ENCODE measurements around the gene GLRX3. TPM values are rescaled to one million over a fixed set of nuclear protein-coding genes. Genes with fewer than 3 reads are reported as not detected.

The GLRX3 gene
- total RNA-seq, 1 experiment from 2014 or later, result 79.8 TPM

- Mint-ChIP-seq H3K27me3 (ENCODE audit: unreplicated experiment) (no peaks in the 10 kb centered on the region), H3K36me3 (ENCODE audit: insufficient read depth, unreplicated experiment) (peaks cover 6% of the 10 kb centered on the region), H3K4me3 (ENCODE audit: low read depth, unreplicated experiment) (no peak overlapping the region), H3K27ac (ENCODE audit: unreplicated experiment) (no peak overlapping the region), H3K9me3 (ENCODE audit: low read depth, unreplicated experiment) (no peaks in the 10 kb centered on the region), H3K4me1 (ENCODE audit: low read depth, unreplicated experiment) (peaks cover 16% of the 10 kb centered on the region)
- no TSS peak for BruUV-seq (replicated peaks)
- TF ChIP-seq CTCF (IDR thresholded peaks at IDR 0.05; ENCODE audit: unreplicated experiment), result no peak
- intact Hi-C loops (cut with micrococcal nuclease; ENCODE audit: unreplicated experiment), result no loop called here
- DNase-seq, result no peak
- CTCF ChIA-PET, result no interaction called here
Observed at GRCh38 chr10:130146042-130146441, 9.9 kb downstream of the GLRX3 start.

- intact Hi-C loops (cut with micrococcal nuclease; ENCODE audit: unreplicated experiment), result no loop called here
- Mint-ChIP-seq H3K36me3 (ENCODE audit: insufficient read depth, unreplicated experiment) (peaks cover 20% of the 10 kb centered on the region), H3K4me1 (ENCODE audit: low read depth, unreplicated experiment) (no peaks in the 10 kb centered on the region), H3K27me3 (ENCODE audit: unreplicated experiment) (no peaks in the 10 kb centered on the region), H3K27ac (ENCODE audit: unreplicated experiment) (no peak overlapping the region), H3K9me3 (ENCODE audit: low read depth, unreplicated experiment) (peaks cover 3% of the 10 kb centered on the region), H3K4me3 (ENCODE audit: low read depth, unreplicated experiment) (no peak overlapping the region)
- no peak for TF ChIP-seq CTCF (IDR thresholded peaks at IDR 0.05; ENCODE audit: unreplicated experiment)
- CTCF ChIA-PET, result no interaction called here
- no peak for DNase-seq
- BruUV-seq (replicated peaks), result no TSS peak
Observed at GRCh38 chr10:130159192-130159794, 23.1 kb downstream of the GLRX3 start.

- CTCF ChIA-PET, result no interaction called here
- Mint-ChIP-seq H3K27me3 (ENCODE audit: unreplicated experiment) (no peaks in the 10 kb centered on the region), H3K4me3 (ENCODE audit: low read depth, unreplicated experiment) (no peak overlapping the region), H3K4me1 (ENCODE audit: low read depth, unreplicated experiment) (no peaks in the 10 kb centered on the region), H3K36me3 (ENCODE audit: insufficient read depth, unreplicated experiment) (peaks cover 14% of the 10 kb centered on the region), H3K9me3 (ENCODE audit: low read depth, unreplicated experiment) (no peaks in the 10 kb centered on the region), H3K27ac (ENCODE audit: unreplicated experiment) (no peak overlapping the region)
- no peak for DNase-seq
- no TSS peak for BruUV-seq (replicated peaks)
- TF ChIP-seq CTCF (IDR thresholded peaks at IDR 0.05; ENCODE audit: unreplicated experiment), result no peak
- intact Hi-C loops (cut with micrococcal nuclease; ENCODE audit: unreplicated experiment), result no loop called here
Observed at GRCh38 chr10:130160775-130161174, 24.6 kb downstream of the GLRX3 start.

- no peak overlapping the region for H3K27ac Mint-ChIP-seq (ENCODE audit: unreplicated experiment)
- no peak for DNase-seq
- TF ChIP-seq CTCF (IDR thresholded peaks at IDR 0.05; ENCODE audit: unreplicated experiment), result no peak
- no peaks in the 10 kb centered on the region for H3K4me1 Mint-ChIP-seq (ENCODE audit: low read depth, unreplicated experiment)
- H3K4me3 Mint-ChIP-seq (ENCODE audit: low read depth, unreplicated experiment), result no peak overlapping the region
- no peaks in the 10 kb centered on the region for H3K9me3 Mint-ChIP-seq (ENCODE audit: low read depth, unreplicated experiment)
- intact Hi-C loops (cut with micrococcal nuclease; ENCODE audit: unreplicated experiment), result no loop called here
- CTCF ChIA-PET, result no interaction called here
- peaks cover 14% of the 10 kb centered on the region for H3K36me3 Mint-ChIP-seq (ENCODE audit: insufficient read depth, unreplicated experiment)
- no peaks in the 10 kb centered on the region for H3K27me3 Mint-ChIP-seq (ENCODE audit: unreplicated experiment)
- no TSS peak for BruUV-seq (replicated peaks)
Observed at GRCh38 chr10:130161331-130161730, 25.1 kb downstream of the GLRX3 start.

All from Calu3 (cell line).